Measurements from ENCODE around the gene CGB2.
"Not testable (repeated sequence)": the region's sequence is repeated elsewhere in the genome, so short reads cannot be mapped to it uniquely, and the experiment has no call there.

Gene CGB2

GRCh38 chr19:49031642-49032301, at the start of gene CGB2:
Gene CGB2 (plus strand): TSS chr19:49031890. CDS start chr19:49032096, 206 bp downstream.
- not testable (repeated sequence) for TF ChIP-seq GATA2, GATA3 (IDR thresholded peaks at IDR 0.05; ENCODE audit: low read depth, low read length)

GRCh38 chr19:48982280-48982679, 49.4 kb upstream of the CGB2 start:
- no peak for TF ChIP-seq GATA2 (IDR thresholded peaks at IDR 0.05; ENCODE audit: low read depth, low read length)
- no peak for TF ChIP-seq GATA3 (IDR thresholded peaks at IDR 0.05; ENCODE audit: low read depth, low read length)

GRCh38 chr19:48985711-48986110, 46.0 kb upstream of the CGB2 start:
- TF ChIP-seq GATA2 (IDR thresholded peaks at IDR 0.05; ENCODE audit: low read depth, low read length) (no peak), GATA3 (IDR thresholded peaks at IDR 0.05; ENCODE audit: low read depth, low read length) (no peak)

GRCh38 chr19:48986211-48986610, 45.5 kb upstream of the CGB2 start:
- no peak for TF ChIP-seq GATA3 (IDR thresholded peaks at IDR 0.05; ENCODE audit: low read depth, low read length)
- TF ChIP-seq GATA2 (IDR thresholded peaks at IDR 0.05; ENCODE audit: low read depth, low read length), result no peak

- TF ChIP-seq GATA2 (IDR thresholded peaks at IDR 0.05; ENCODE audit: low read depth, low read length) (no peak), GATA3 (IDR thresholded peaks at IDR 0.05; ENCODE audit: low read depth, low read length) (no peak)
These were observed 44.4 kb upstream of the CGB2 start for GRCh38 chr19:48987323-48987722.

- TF ChIP-seq GATA2 (IDR thresholded peaks at IDR 0.05; ENCODE audit: low read depth, low read length) (no peak), GATA3 (IDR thresholded peaks at IDR 0.05; ENCODE audit: low read depth, low read length) (no peak)
These were observed 43.4 kb upstream of the CGB2 start for GRCh38 chr19:48988286-48988685.

- TF ChIP-seq GATA2 (IDR thresholded peaks at IDR 0.05; ENCODE audit: low read depth, low read length) (no peak), GATA3 (IDR thresholded peaks at IDR 0.05; ENCODE audit: low read depth, low read length) (no peak)
These were observed 42.8 kb upstream of the CGB2 start for GRCh38 chr19:48988860-48989259.

GRCh38 chr19:48989701-48990291, 41.9 kb upstream of the CGB2 start:
- no peak for TF ChIP-seq GATA2 (IDR thresholded peaks at IDR 0.05; ENCODE audit: low read depth, low read length)
- no peak for TF ChIP-seq GATA3 (IDR thresholded peaks at IDR 0.05; ENCODE audit: low read depth, low read length)

- no peak for TF ChIP-seq GATA3 (IDR thresholded peaks at IDR 0.05; ENCODE audit: low read depth, low read length)
- no peak for TF ChIP-seq GATA2 (IDR thresholded peaks at IDR 0.05; ENCODE audit: low read depth, low read length)
These were observed 41.3 kb upstream of the CGB2 start for GRCh38 chr19:48990400-48990799.

- no peak for TF ChIP-seq GATA2 (IDR thresholded peaks at IDR 0.05; ENCODE audit: low read depth, low read length)
- TF ChIP-seq GATA3 (IDR thresholded peaks at IDR 0.05; ENCODE audit: low read depth, low read length), result no peak
These were observed 40.6 kb upstream of the CGB2 start for GRCh38 chr19:48991011-48991609.

- TF ChIP-seq GATA2 (IDR thresholded peaks at IDR 0.05; ENCODE audit: low read depth, low read length) (no peak), GATA3 (IDR thresholded peaks at IDR 0.05; ENCODE audit: low read depth, low read length) (no peak)
These were observed 39.7 kb upstream of the CGB2 start for GRCh38 chr19:48991873-48992580.

GRCh38 chr19:48992581-48993174, 39.0 kb upstream of the CGB2 start:
- no peak for TF ChIP-seq GATA3 (IDR thresholded peaks at IDR 0.05; ENCODE audit: low read depth, low read length)
- no peak for TF ChIP-seq GATA2 (IDR thresholded peaks at IDR 0.05; ENCODE audit: low read depth, low read length)

GRCh38 chr19:48993175-48994034, 38.3 kb upstream of the CGB2 start, which contains the start of the genes GYS1 and RUVBL2:
Gene GYS1 (minus strand): TSS chr19:48993309. CDS start chr19:48993112, 197 bp downstream.
Gene RUVBL2 (plus strand): TSS chr19:48993887. CDS start chr19:48993912, 25 bp downstream.
- TF ChIP-seq GATA2 (IDR thresholded peaks at IDR 0.05; ENCODE audit: low read depth, low read length), result no peak
- TF ChIP-seq GATA3 (IDR thresholded peaks at IDR 0.05; ENCODE audit: low read depth, low read length), result no peak

Measured in SH-SY5Y (cell line).